HCT116 (cell line): Measurements from ENCODE around the gene GNPDA1. TPM values are rescaled to one million over a fixed set of nuclear protein-coding genes. Genes with fewer than 3 reads are reported as not detected.

ENCODE experiments used
- ATAC-seq: fragments of 200-7000 bp; cut with Tn5 transposase; 2 replicates; pipeline ENCODE4 v1.9.1; 2020; ENCODE audit warnings: mild to moderate bottlenecking, moderate library complexity
- BruUV-seq: library from RNA; stranded (reverse); fragments of 400-500 nt; replicated peaks from 2 replicates; lab custom pipeline; 2021; lab: Mats Ljungman, UMichigan
- CTCF ChIA-PET: fragments of 300-600 bp; sonication (Branson Sonifier 250); formaldehyde crosslinking; loops from one replicate; lab custom pipeline; 2021; ENCODE audit warnings: antibody characterized with exemption; lab: Charles Lee
- POLR2A ChIA-PET: fragments of 300-600, 350-600 bp; sonication (Branson Sonifier 250); formaldehyde crosslinking; loops from one replicate; lab custom pipeline; 2021; ENCODE audit warnings: antibody characterized with exemption; lab: Charles Lee
- RAD21 ChIA-PET, 2 experiments: fragments of 300-600 bp; sonication (Branson Sonifier 250); formaldehyde crosslinking; loops; one replicate each; lab custom pipeline; 2023; ENCODE audit warnings: low total read pairs in 2 of 2; ENCODE audit not compliant: uncharacterized antibody in 2 of 2, unreplicated experiment in 2 of 2, low non-redundant PET in 1 of 2; lab: Charles Lee
- DNase-seq: peaks from one replicate; pipeline ENCODE4 v3.0.0-alpha.2; 2010; ENCODE audit warnings: low read depth, low spot score
- H2AFZ ChIP-seq: fragments of 200-600 bp; shearing (Covaris generic), sonication (generic); 2 replicates; pipeline ENCODE4 v1.6.1; 2017; ENCODE audit warnings: low read depth, mixed run types, mixed read lengths, antibody characterized with exemption, low read length; ENCODE audit not compliant: poor library complexity, severe bottlenecking
- H3K27ac ChIP-seq: 2 replicates; pipeline ENCODE4 v1.5.1; 2012; ENCODE audit warnings: low read depth, low read length
- H3K27me3 ChIP-seq: fragments of 200-600 bp; sonication (generic); 2 replicates; pipeline ENCODE4 v1.6.1; 2016; ENCODE audit warnings: mixed run types, low read length, mixed read lengths; ENCODE audit not compliant: insufficient read depth
- H3K36me3 ChIP-seq, 2 experiments: fragments of 200-500 bp in 1 of 2; fragments of 200-600 bp in 1 of 2; sonication (Bioruptor generic) in 1 of 2; sonication (generic) in 1 of 2; 2 replicates each; pipeline versions ENCODE4 v1.5.1 to v1.6.1; 2014 to 2016; ENCODE audit warnings: low read length in 2 of 2, inconsistent platforms in 1 of 2, mixed read lengths in 1 of 2, mixed run types in 1 of 2; ENCODE audit not compliant: insufficient read depth in 2 of 2, control insufficient read depth in 1 of 2
- H3K4me1 ChIP-seq, 2 experiments: fragments of 200-600 bp in 1 of 2; sonication (generic) in 1 of 2; 2 replicates each; pipeline versions ENCODE4 v1.5.1 to v1.6.1; 2012 to 2017; ENCODE audit warnings: low read length in 2 of 2, inconsistent platforms in 1 of 2, mild to moderate bottlenecking in 1 of 2, mixed read lengths in 1 of 2, mixed run types in 1 of 2, moderate library complexity in 1 of 2; ENCODE audit not compliant: insufficient read depth in 2 of 2, control insufficient read depth in 1 of 2
- H3K4me2 ChIP-seq: fragments of 200-600 bp; sonication (generic); 2 replicates; pipeline ENCODE4 v1.6.1; 2017; ENCODE audit warnings: mixed run types, low read length, mixed read lengths
- H3K4me3 ChIP-seq, 2 experiments: fragments of 200-600 bp in 1 of 2; sonication (generic) in 1 of 2; replicated peaks in 1 of 2; 2 replicates each; pipeline ENCODE4 v1.5.1; 2011 to 2016; ENCODE audit warnings: low read length in 2 of 2, control low read depth in 1 of 2, low read depth in 1 of 2, mild to moderate bottlenecking in 1 of 2, mixed read lengths in 1 of 2, mixed run types in 1 of 2
- H3K79me2 ChIP-seq: fragments of 200-600 bp; sonication (generic); 2 replicates; pipeline ENCODE4 v1.6.1; 2017; ENCODE audit warnings: mild to moderate bottlenecking, mixed run types, low read length, moderate library complexity, mixed read lengths; ENCODE audit not compliant: insufficient read depth
- H3K9ac ChIP-seq: fragments of 200-600 bp; sonication (generic); 2 replicates; pipeline ENCODE4 v1.6.1; 2016; ENCODE audit warnings: low read length, mixed read lengths
- H3K9me2 ChIP-seq: fragments of 200-600 bp; sonication (generic), shearing (Covaris generic); 2 replicates; pipeline ENCODE4 v1.6.1; 2017; ENCODE audit warnings: mixed run types, mild to moderate bottlenecking, moderate library complexity; ENCODE audit not compliant: insufficient read depth
- H3K9me3 ChIP-seq, 2 experiments: fragments of 200-500 bp in 1 of 2; fragments of 200-600 bp in 1 of 2; sonication (Bioruptor generic) in 1 of 2; sonication (generic) in 1 of 2; 2 replicates each; pipeline ENCODE4 v1.6.1; 2014 to 2017; ENCODE audit warnings: low read length in 2 of 2, mixed read lengths in 2 of 2, inconsistent platforms in 1 of 2, low read depth in 1 of 2, mild to moderate bottlenecking in 1 of 2, mixed run types in 1 of 2, moderate library complexity in 1 of 2; ENCODE audit not compliant: control insufficient read depth in 1 of 2, insufficient read depth in 1 of 2
- H4K20me1 ChIP-seq: fragments of 200-600 bp; sonication (generic), shearing (Covaris generic); 2 replicates; pipeline ENCODE4 v1.6.1; 2017; ENCODE audit warnings: mixed run types, mild to moderate bottlenecking, moderate library complexity; ENCODE audit not compliant: insufficient read depth
- CEBPB ChIP-seq: IDR thresholded peaks from 2 replicates; pipeline ENCODE4 v1.6.1; 2012; ENCODE audit warnings: low read depth
- EGR1 ChIP-seq: IDR thresholded peaks from 2 replicates; pipeline ENCODE4 v1.6.1; 2012; ENCODE audit warnings: low read depth
- EZH2phosphoT487 ChIP-seq: fragments of 200-600 bp; IDR thresholded peaks from 2 replicates; pipeline ENCODE4 v1.6.1; 2018; ENCODE audit warnings: antibody characterized with exemption, borderline replicate concordance
- FOSL1 ChIP-seq: IDR thresholded peaks from 2 replicates; pipeline ENCODE4 v1.6.1; 2012; ENCODE audit warnings: low read depth
- POLR2A ChIP-seq: IDR thresholded peaks from 2 replicates; pipeline ENCODE4 v1.7.0; 2011; ENCODE audit warnings: borderline replicate concordance; ENCODE audit not compliant: insufficient read depth, insufficient read length; ENCODE audit errors: extremely low read depth
- POLR2AphosphoS5 ChIP-seq: IDR thresholded peaks from 2 replicates; pipeline ENCODE4 v1.6.1; 2011; ENCODE audit warnings: mild to moderate bottlenecking, low read depth, low read length, moderate library complexity
- RAD21 ChIP-seq: IDR thresholded peaks from 2 replicates; pipeline ENCODE4 v1.6.1; 2012; ENCODE audit warnings: low read depth, mild to moderate bottlenecking
- SP1 ChIP-seq: IDR thresholded peaks from 2 replicates; pipeline ENCODE4 v1.6.1; 2012; ENCODE audit warnings: low read depth
- SRF ChIP-seq: IDR thresholded peaks from 2 replicates; pipeline ENCODE4 v1.6.1; 2012; ENCODE audit warnings: low read depth
- ZFX ChIP-seq: fragments of 450-650 bp; IDR thresholded peaks from 2 replicates; pipeline ENCODE4 v1.6.1; 2017
- ZNF274 ChIP-seq: fragments of 200-500 bp; sonication (Bioruptor generic); IDR thresholded peaks from 2 replicates; pipeline ENCODE4 v1.6.1; 2014; ENCODE audit warnings: mild to moderate bottlenecking, low read depth, low read length, inconsistent platforms
- intact Hi-C: fragments of 100-400 bp; cut with micrococcal nuclease; formaldehyde crosslinking; loops from 2 replicates; pipeline ENCODE4 v1.10.0; 2022
- total RNA-seq: library from RNA; stranded (reverse); gene quantifications from one replicate; pipeline ENCODE4 v1.2.1, GENCODE V29; 2021; ENCODE audit not compliant: unreplicated experiment
- TF ChIP-seq, protein P1 (sequence below): IDR thresholded peaks from 2 replicates; pipeline ENCODE4 v1.6.1; 2012

Gene GNPDA1
- total RNA-seq, 1 experiment from 2014 or later, result 45.6 TPM

DNA sequence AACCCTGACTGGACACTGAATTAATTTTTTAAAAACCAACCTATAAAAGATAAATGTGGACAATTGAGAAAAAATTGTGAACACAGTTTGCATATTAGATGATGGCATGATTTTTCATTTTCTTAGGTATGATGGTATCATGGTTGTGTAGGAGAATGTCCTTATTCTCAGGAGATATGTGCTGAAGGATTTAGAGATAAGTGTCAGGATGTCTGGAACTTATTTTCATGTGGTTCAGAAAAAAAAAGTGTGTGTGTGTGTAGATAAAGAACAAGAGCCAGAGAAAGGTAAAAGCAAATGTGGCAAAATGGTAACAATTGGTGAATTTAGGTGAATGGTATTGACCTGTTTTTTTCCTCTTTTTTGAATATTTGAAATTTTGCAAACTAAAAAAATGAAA, 4.0 kb downstream of the GNPDA1 start:
- TF ChIP-seq ZFX (no peak), POLR2AphosphoS5 (no peak), SRF (no peak), FOSL1 (no peak), ZNF274 (no peak), RAD21 (no peak), POLR2A (no peak), CEBPB (no peak), EGR1 (no peak)
- TF ChIP-seq, protein P1, sequence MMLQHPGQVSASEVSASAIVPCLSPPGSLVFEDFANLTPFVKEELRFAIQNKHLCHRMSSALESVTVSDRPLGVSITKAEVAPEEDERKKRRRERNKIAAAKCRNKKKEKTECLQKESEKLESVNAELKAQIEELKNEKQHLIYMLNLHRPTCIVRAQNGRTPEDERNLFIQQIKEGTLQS, result no peak
- H4K20me1 ChIP-seq, result no peaks in the 10 kb centered on the region
- H3K27me3 ChIP-seq, result no peaks in the 10 kb centered on the region
- H3K9me2 ChIP-seq, result no peaks in the 10 kb centered on the region
- POLR2A ChIA-PET, result no interaction called here
- H3K36me3 ChIP-seq, result peaks cover 6 to 33% of the 10 kb centered on the region in 2 experiments; a peak in 3 of 4 replicates
- H3K4me3 ChIP-seq, result no peak overlapping the region
- intact Hi-C loops, result no loop called here
- no TSS peak for BruUV-seq
- H3K9me3 ChIP-seq, result no peaks in the 10 kb centered on the region
- DNase-seq (no peak), ATAC-seq (no peak)
- RAD21 ChIA-PET, result no interaction called here
- CTCF ChIA-PET, result interaction anchor here (0.8 kb wide), 1 partner anchor 134 kb away, joined by 3 read pairs; no protein-coding TSS in a partner anchor
- no peak overlapping the region for H3K4me2 ChIP-seq
- H2AFZ ChIP-seq, result no peak overlapping the region
- peaks cover 4% of the 10 kb centered on the region; the same call in 1 of the 2 replicates for H3K79me2 ChIP-seq
- no peak overlapping the region for H3K27ac ChIP-seq
- peaks cover 6 to 18% of the 10 kb centered on the region in 2 experiments; a peak in 3 of 4 replicates for H3K4me1 ChIP-seq
- no peak overlapping the region for H3K9ac ChIP-seq

DNA sequence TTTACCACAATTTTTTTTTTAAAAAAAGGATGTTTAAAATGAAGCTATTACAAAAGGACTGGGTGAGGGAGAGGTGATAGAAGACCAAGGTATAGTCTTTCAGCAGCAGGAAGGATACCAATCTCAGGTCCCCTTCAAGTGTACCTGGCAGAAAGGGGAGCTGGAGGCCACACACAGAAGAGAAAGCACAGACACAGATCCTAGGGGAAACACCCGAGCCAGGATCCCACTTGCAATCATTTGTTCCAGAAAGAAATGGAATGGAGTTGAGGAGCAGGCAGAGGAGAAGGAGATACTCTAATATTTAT, 5.6 kb downstream of the GNPDA1 start:
- Histone ChIP-seq H3K36me3 (peaks cover 11 to 45% of the 10 kb centered on the region in 2 experiments; a peak in 3 of 4 replicates), H3K79me2 (peaks cover 4% of the 10 kb centered on the region; the same call in 1 of the 2 replicates), H3K9ac (no peak overlapping the region), H3K9me2 (no peaks in the 10 kb centered on the region), H3K27me3 (no peaks in the 10 kb centered on the region), H3K4me2 (no peak overlapping the region), H2AFZ (no peak overlapping the region), H3K9me3 (no peaks in the 10 kb centered on the region), H3K4me1 (peaks cover 0 to 6% of the 10 kb centered on the region in 2 experiments; a peak in 1 of 4 replicates), H3K4me3 (no peak overlapping the region), H4K20me1 (no peaks in the 10 kb centered on the region), H3K27ac (no peak overlapping the region)
- DNase-seq (no peak), ATAC-seq (no peak)
- intact Hi-C loops, result no loop called here
- BruUV-seq, result no TSS peak
- TF ChIP-seq RAD21 (no peak), POLR2A (no peak), EZH2phosphoT487 (no peak), SP1 (no peak)
- POLR2A ChIA-PET, result no interaction called here
- CTCF ChIA-PET, result no interaction called here
- RAD21 ChIA-PET, result no interaction called here
